ENCODE data around the gene BAX. TPM values are rescaled to one million over a fixed set of nuclear protein-coding genes. Genes with fewer than 3 reads are reported as not detected.

Gene BAX
- total RNA-seq, 4 donors from 2014 or later, result 16.5 to 84.5 (median 39.5) TPM

DNA sequence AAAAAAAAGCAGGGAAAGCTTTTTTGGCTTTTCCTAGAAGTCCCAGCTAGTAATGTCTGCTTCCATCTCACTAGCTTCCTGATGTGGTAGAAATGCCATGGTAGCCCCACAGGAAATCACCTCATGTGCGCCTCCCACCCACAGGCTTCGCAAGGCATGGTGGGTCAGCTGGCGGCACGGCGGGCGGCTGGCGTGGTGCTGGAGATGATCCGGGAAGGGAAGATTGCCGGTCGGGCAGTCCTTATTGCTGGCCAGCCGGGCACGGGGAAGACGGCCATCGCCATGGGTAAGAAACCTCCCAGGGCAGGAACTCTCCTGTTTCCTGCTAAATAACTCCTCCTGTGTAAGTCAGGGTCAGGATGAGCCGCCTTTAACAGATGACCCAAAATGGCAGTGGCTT, 49.5 kb downstream of the BAX start:
- Histone ChIP-seq H3K36me3 (no peaks in the 10 kb centered on the region), H3K9me3 (no peaks in the 10 kb centered on the region), H3K27ac (no peak overlapping the region), H3K4me1 (no peaks in the 10 kb centered on the region), H3K27me3 (no peaks in the 10 kb centered on the region), H3K4me3 (no peak overlapping the region)
- no peak for DNase-seq
- no peak for TF ChIP-seq POLR2A (IDR thresholded peaks at IDR 0.05)
- TF ChIP-seq, protein P1, sequence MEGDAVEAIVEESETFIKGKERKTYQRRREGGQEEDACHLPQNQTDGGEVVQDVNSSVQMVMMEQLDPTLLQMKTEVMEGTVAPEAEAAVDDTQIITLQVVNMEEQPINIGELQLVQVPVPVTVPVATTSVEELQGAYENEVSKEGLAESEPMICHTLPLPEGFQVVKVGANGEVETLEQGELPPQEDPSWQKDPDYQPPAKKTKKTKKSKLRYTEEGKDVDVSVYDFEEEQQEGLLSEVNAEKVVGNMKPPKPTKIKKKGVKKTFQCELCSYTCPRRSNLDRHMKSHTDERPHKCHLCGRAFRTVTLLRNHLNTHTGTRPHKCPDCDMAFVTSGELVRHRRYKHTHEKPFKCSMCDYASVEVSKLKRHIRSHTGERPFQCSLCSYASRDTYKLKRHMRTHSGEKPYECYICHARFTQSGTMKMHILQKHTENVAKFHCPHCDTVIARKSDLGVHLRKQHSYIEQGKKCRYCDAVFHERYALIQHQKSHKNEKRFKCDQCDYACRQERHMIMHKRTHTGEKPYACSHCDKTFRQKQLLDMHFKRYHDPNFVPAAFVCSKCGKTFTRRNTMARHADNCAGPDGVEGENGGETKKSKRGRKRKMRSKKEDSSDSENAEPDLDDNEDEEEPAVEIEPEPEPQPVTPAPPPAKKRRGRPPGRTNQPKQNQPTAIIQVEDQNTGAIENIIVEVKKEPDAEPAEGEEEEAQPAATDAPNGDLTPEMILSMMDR (IDR thresholded peaks at IDR 0.05), result no peak
- intact Hi-C loops (cut with DNase I; ENCODE audit: low total_unique reads), result no loop called here

DNA sequence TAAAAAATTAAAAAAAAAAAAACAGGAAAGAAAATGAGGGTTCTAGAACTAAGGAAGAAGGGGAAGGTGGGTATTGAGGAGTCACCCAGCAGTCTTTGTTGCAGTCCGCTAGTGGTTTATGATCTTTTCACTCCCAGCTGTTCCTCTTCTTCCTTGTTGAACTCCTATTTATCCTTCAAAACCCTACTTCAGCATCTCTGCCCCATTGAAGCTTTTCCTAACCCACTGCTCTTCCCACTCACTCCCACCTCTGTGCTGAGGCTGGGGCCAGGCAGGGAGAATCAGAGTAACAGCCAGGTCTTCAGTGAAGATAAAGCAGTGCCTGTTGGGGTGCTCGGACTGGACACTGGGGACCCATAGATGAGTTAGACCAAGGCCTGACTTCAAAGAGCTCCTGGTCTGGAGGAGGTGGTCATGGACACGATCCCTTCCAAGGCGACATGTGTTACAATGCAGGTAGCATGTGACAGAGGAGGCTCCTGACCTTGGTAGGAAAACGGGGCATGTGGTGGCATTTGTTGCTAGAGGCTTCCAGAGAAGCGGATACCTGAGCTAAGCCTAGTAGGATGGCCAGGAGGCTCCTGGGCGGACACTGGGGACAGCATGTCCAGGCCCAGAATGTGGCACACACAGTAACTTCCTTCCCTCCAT, 50.4 kb downstream of the BAX start:
- H3K27me3 ChIP-seq, result no peaks in the 10 kb centered on the region
- no peak for DNase-seq
- no peak overlapping the region for H3K4me3 ChIP-seq
- H3K4me1 ChIP-seq, result no peaks in the 10 kb centered on the region
- no peak for TF ChIP-seq POLR2A (IDR thresholded peaks at IDR 0.05)
- H3K9me3 ChIP-seq, result no peaks in the 10 kb centered on the region
- intact Hi-C loops (cut with DNase I; ENCODE audit: low total_unique reads), result no loop called here
- H3K36me3 ChIP-seq, result no peaks in the 10 kb centered on the region
- no peak overlapping the region for H3K27ac ChIP-seq

DNA sequence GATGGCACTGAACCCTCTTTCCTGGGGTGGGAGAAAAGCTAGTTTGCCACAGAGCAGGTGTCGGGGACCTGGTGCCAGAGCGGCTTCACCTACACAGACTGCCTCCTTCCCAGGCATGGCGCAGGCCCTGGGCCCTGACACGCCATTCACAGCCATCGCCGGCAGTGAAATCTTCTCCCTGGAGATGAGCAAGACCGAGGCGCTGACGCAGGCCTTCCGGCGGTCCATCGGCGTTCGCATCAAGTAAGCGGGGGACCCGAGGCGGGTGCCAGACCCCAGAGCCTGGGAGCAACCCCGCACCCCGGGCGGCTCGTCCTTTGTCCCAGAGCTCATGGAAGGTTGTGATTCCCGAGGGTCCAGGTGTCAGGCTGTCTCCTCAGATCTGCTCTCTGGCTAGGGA, 52.2 kb downstream of the BAX start:
- Histone ChIP-seq H3K9me3 (no peaks in the 10 kb centered on the region), H3K4me1 (no peaks in the 10 kb centered on the region), H3K4me3 (no peak overlapping the region), H3K27ac (no peak overlapping the region), H3K27me3 (no peaks in the 10 kb centered on the region), H3K36me3 (no peaks in the 10 kb centered on the region)
- intact Hi-C loops (cut with DNase I; ENCODE audit: low total_unique reads), result no loop called here
- TF ChIP-seq POLR2A (IDR thresholded peaks at IDR 0.05), result no peak
- TF ChIP-seq, protein P1 (IDR thresholded peaks at IDR 0.05), result no peak
- DNase-seq, result no peak

DNA sequence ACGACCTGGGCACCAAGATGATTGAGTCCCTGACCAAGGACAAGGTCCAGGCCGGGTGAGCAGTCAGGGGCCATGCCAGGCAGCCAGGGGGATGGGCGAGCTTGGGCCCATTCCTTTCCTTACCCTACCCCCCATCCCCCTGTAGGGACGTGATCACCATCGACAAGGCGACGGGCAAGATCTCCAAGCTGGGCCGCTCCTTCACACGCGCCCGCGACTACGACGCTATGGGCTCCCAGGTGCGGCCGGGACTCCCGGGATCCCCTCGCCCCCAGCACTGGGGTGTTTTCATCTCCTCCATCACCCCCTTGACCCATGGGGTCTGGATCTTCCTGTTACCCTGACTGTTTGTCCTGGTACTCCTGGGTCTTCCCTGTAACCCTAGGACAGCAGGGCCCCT, 55.2 kb downstream of the BAX start:
- intact Hi-C loops (cut with DNase I; ENCODE audit: low total_unique reads), result no loop called here
- H3K4me1 ChIP-seq, result no peaks in the 10 kb centered on the region
- H3K27me3 ChIP-seq, result no peaks in the 10 kb centered on the region
- no peak for DNase-seq
- H3K27ac ChIP-seq, result no peak overlapping the region
- H3K9me3 ChIP-seq, result no peaks in the 10 kb centered on the region
- no peak overlapping the region for H3K4me3 ChIP-seq
- H3K36me3 ChIP-seq, result no peaks in the 10 kb centered on the region
- TF ChIP-seq POLR2A (IDR thresholded peaks at IDR 0.05), result no peak
- TF ChIP-seq, protein P1 (IDR thresholded peaks at IDR 0.05), result no peak

DNA sequence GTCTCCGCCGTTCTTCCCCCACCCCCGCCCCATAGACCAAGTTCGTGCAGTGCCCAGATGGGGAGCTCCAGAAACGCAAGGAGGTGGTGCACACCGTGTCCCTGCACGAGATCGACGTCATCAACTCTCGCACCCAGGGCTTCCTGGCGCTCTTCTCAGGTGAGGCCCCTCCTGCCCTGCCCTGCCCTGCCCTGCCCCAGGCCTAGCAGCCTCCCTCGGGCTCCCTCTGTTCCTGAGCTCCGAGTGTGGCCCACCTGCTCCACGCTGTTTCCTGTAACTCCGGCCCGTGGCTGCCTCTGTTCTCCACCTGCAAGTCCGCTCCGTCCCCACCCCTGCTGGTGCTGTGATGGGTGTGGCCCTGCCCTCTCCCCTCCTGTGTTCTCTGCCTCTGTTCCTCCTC, 55.8 kb downstream of the BAX start:
- DNase-seq, result no peak
- Histone ChIP-seq H3K9me3 (no peaks in the 10 kb centered on the region), H3K4me1 (no peaks in the 10 kb centered on the region), H3K36me3 (no peaks in the 10 kb centered on the region), H3K27ac (no peak overlapping the region), H3K4me3 (no peak overlapping the region), H3K27me3 (no peaks in the 10 kb centered on the region)
- intact Hi-C loops (cut with DNase I; ENCODE audit: low total_unique reads), result no loop called here
- TF ChIP-seq, protein P1 (IDR thresholded peaks at IDR 0.05), result no peak

DNA sequence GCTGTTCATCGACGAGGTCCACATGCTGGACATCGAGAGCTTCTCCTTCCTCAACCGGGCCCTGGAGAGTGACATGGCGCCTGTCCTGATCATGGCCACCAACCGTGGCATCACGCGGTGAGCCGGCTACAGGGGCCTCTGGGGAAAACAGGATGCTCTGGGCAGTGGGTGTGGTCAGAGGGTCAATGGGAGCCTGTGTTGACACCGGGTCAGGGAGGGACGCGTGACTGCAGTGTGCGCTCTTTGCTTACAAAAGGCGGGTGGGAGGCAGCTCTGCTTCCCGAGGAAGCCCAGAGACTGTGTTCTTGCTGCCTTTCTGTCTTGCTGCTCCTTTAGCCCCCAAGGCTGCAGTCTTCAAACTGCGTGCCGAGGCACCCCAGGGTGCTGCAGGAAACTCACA, 56.5 kb downstream of the BAX start:
- no peaks in the 10 kb centered on the region for H3K27me3 ChIP-seq
- DNase-seq, result no peak
- intact Hi-C loops (cut with DNase I; ENCODE audit: low total_unique reads), result no loop called here
- H3K9me3 ChIP-seq, result no peaks in the 10 kb centered on the region
- H3K4me3 ChIP-seq, result no peak overlapping the region
- no peak for TF ChIP-seq POLR2A (IDR thresholded peaks at IDR 0.05)
- TF ChIP-seq, protein P1 (IDR thresholded peaks at IDR 0.05), result no peak
- H3K4me1 ChIP-seq, result no peaks in the 10 kb centered on the region
- no peaks in the 10 kb centered on the region for H3K36me3 ChIP-seq
- H3K27ac ChIP-seq, result no peak overlapping the region
